CD4-positive, alpha-beta T cell treated with Interleukin-6 for 4 hours (primary cell): ENCODE results near the gene MGST1.

ENCODE experiments used
- DNase-seq: peaks from one replicate; pipeline ENCODE4 v3.0.0-alpha.2; 2020; ENCODE audit warnings: mixed read lengths

Gene MGST1

GRCh38 chr12:16347391-16348298, at the start of gene MGST1:
TSS of gene MGST1 (plus strand) at chr12:16347645. CDS start at chr12:16354253, 6,608 bp downstream.
- DNase-seq = no peak

- no peak for DNase-seq
These were observed 48.0 kb upstream of the MGST1 start for GRCh38 chr12:16299403-16299802.

GRCh38 chr12:16300122-16300521, 47.3 kb upstream of the MGST1 start:
- no peak for DNase-seq

- DNase-seq = no peak
These were observed 46.7 kb upstream of the MGST1 start for GRCh38 chr12:16300736-16301135.

GRCh38 chr12:16303939-16304338, 43.5 kb upstream of the MGST1 start:
- DNase-seq = no peak

GRCh38 chr12:16307856-16308475, 39.5 kb upstream of the MGST1 start:
- DNase-seq = no peak

GRCh38 chr12:16310934-16311333, 36.5 kb upstream of the MGST1 start:
- no peak for DNase-seq

GRCh38 chr12:16323010-16323409, 24.4 kb upstream of the MGST1 start:
- no peak for DNase-seq

GRCh38 chr12:16323638-16324037, 23.8 kb upstream of the MGST1 start:
- DNase-seq = no peak

GRCh38 chr12:16324272-16324671, 23.2 kb upstream of the MGST1 start:
- no peak for DNase-seq

- DNase-seq = no peak
These were observed 22.7 kb upstream of the MGST1 start for GRCh38 chr12:16324772-16325171.

GRCh38 chr12:16325426-16325825, 22.0 kb upstream of the MGST1 start:
- DNase-seq = no peak

- DNase-seq = no peak
These were observed 19.5 kb upstream of the MGST1 start for GRCh38 chr12:16327963-16328362.

GRCh38 chr12:16329594-16329993, 17.9 kb upstream of the MGST1 start:
- DNase-seq = no peak

- DNase-seq = no peak
These were observed 16.9 kb upstream of the MGST1 start for GRCh38 chr12:16330560-16330959.

GRCh38 chr12:16331998-16332397, 15.4 kb upstream of the MGST1 start:
- DNase-seq = no peak

- DNase-seq = no peak
These were observed 11.6 kb upstream of the MGST1 start for GRCh38 chr12:16335838-16336237.

GRCh38 chr12:16344269-16344668, 3.2 kb upstream of the MGST1 start:
- no peak for DNase-seq

GRCh38 chr12:16345105-16345504, 2.3 kb upstream of the MGST1 start:
- DNase-seq = no peak

- no peak for DNase-seq
These were observed 487 bp upstream of the MGST1 start for GRCh38 chr12:16346958-16347357.

GRCh38 chr12:16348435-16349130, 1.1 kb downstream of the MGST1 start:
- DNase-seq = no peak

GRCh38 chr12:16349131-16349460, 1.7 kb downstream of the MGST1 start:
- no peak for DNase-seq

- DNase-seq = no peak
These were observed 3.2 kb downstream of the MGST1 start for GRCh38 chr12:16350682-16351081.

- DNase-seq = no peak
These were observed 5.0 kb downstream of the MGST1 start for GRCh38 chr12:16352481-16352880.
